Measurements from ENCODE around the gene MROH7.

The MROH7 gene

GRCh38 chr1:54606096-54606989 lies 35.2 kb upstream of the MROH7 start:
- Mint-ChIP-seq H3K27ac (no peak overlapping the region), H3K9me3 (no peaks in the 10 kb centered on the region), H3K36me3 (ENCODE audit: low read depth) (no peaks in the 10 kb centered on the region), H3K27me3 (no peaks in the 10 kb centered on the region), H3K4me3 (no peak overlapping the region), H3K4me1 (ENCODE audit: low read depth) (peaks cover 14% of the 10 kb centered on the region)

- Mint-ChIP-seq H3K4me1 (ENCODE audit: low read depth) (peaks cover 14% of the 10 kb centered on the region), H3K4me3 (no peak overlapping the region), H3K27ac (no peak overlapping the region), H3K27me3 (no peaks in the 10 kb centered on the region), H3K9me3 (no peaks in the 10 kb centered on the region), H3K36me3 (ENCODE audit: low read depth) (no peaks in the 10 kb centered on the region)
These were observed 34.6 kb upstream of the MROH7 start for GRCh38 chr1:54606990-54607325.

GRCh38 chr1:54607821-54608565 lies 33.6 kb upstream of the MROH7 start:
- no peaks in the 10 kb centered on the region for H3K36me3 Mint-ChIP-seq (ENCODE audit: low read depth)
- H3K4me3 Mint-ChIP-seq = no peak overlapping the region
- H3K27me3 Mint-ChIP-seq = no peaks in the 10 kb centered on the region
- H3K27ac Mint-ChIP-seq = no peak overlapping the region
- H3K4me1 Mint-ChIP-seq (ENCODE audit: low read depth) = peaks cover 14% of the 10 kb centered on the region
- H3K9me3 Mint-ChIP-seq = no peaks in the 10 kb centered on the region

GRCh38 chr1:54608566-54609230 lies 32.9 kb upstream of the MROH7 start:
- H3K27me3 Mint-ChIP-seq = no peaks in the 10 kb centered on the region
- H3K27ac Mint-ChIP-seq = no peak overlapping the region
- no peaks in the 10 kb centered on the region for H3K36me3 Mint-ChIP-seq (ENCODE audit: low read depth)
- H3K4me3 Mint-ChIP-seq = no peak overlapping the region
- H3K4me1 Mint-ChIP-seq (ENCODE audit: low read depth) = peaks cover 14% of the 10 kb centered on the region
- no peaks in the 10 kb centered on the region for H3K9me3 Mint-ChIP-seq

- H3K4me1 Mint-ChIP-seq (ENCODE audit: low read depth) = peaks cover 11% of the 10 kb centered on the region
- no peaks in the 10 kb centered on the region for H3K36me3 Mint-ChIP-seq (ENCODE audit: low read depth)
- no peaks in the 10 kb centered on the region for H3K9me3 Mint-ChIP-seq
- H3K27me3 Mint-ChIP-seq = no peaks in the 10 kb centered on the region
- no peak overlapping the region for H3K4me3 Mint-ChIP-seq
- H3K27ac Mint-ChIP-seq = no peak overlapping the region
These were observed 32.2 kb upstream of the MROH7 start for GRCh38 chr1:54609301-54609921.

GRCh38 chr1:54610048-54610447 lies 31.5 kb upstream of the MROH7 start:
- Mint-ChIP-seq H3K9me3 (no peaks in the 10 kb centered on the region), H3K4me1 (ENCODE audit: low read depth) (peaks cover 4% of the 10 kb centered on the region), H3K4me3 (no peak overlapping the region), H3K36me3 (ENCODE audit: low read depth) (no peaks in the 10 kb centered on the region), H3K27ac (no peak overlapping the region), H3K27me3 (no peaks in the 10 kb centered on the region)

GRCh38 chr1:54610601-54611580 lies 30.7 kb upstream of the MROH7 start:
- H3K4me3 Mint-ChIP-seq = no peak overlapping the region
- no peaks in the 10 kb centered on the region for H3K27me3 Mint-ChIP-seq
- no peaks in the 10 kb centered on the region for H3K4me1 Mint-ChIP-seq (ENCODE audit: low read depth)
- no peaks in the 10 kb centered on the region for H3K36me3 Mint-ChIP-seq (ENCODE audit: low read depth)
- no peak overlapping the region for H3K27ac Mint-ChIP-seq
- no peaks in the 10 kb centered on the region for H3K9me3 Mint-ChIP-seq

- Mint-ChIP-seq H3K27me3 (no peaks in the 10 kb centered on the region), H3K27ac (no peak overlapping the region), H3K36me3 (ENCODE audit: low read depth) (no peaks in the 10 kb centered on the region), H3K9me3 (no peaks in the 10 kb centered on the region), H3K4me3 (no peak overlapping the region), H3K4me1 (ENCODE audit: low read depth) (no peaks in the 10 kb centered on the region)
These were observed 30.0 kb upstream of the MROH7 start for GRCh38 chr1:54611621-54612020.

GRCh38 chr1:54614024-54614423 lies 27.6 kb upstream of the MROH7 start:
- H3K27me3 Mint-ChIP-seq = no peaks in the 10 kb centered on the region
- H3K4me3 Mint-ChIP-seq = no peak overlapping the region
- H3K27ac Mint-ChIP-seq = no peak overlapping the region
- H3K4me1 Mint-ChIP-seq (ENCODE audit: low read depth) = no peaks in the 10 kb centered on the region
- H3K9me3 Mint-ChIP-seq = no peaks in the 10 kb centered on the region
- H3K36me3 Mint-ChIP-seq (ENCODE audit: low read depth) = no peaks in the 10 kb centered on the region

- Mint-ChIP-seq H3K9me3 (no peaks in the 10 kb centered on the region), H3K27ac (no peak overlapping the region), H3K4me1 (ENCODE audit: low read depth) (no peaks in the 10 kb centered on the region), H3K27me3 (no peaks in the 10 kb centered on the region), H3K36me3 (ENCODE audit: low read depth) (no peaks in the 10 kb centered on the region), H3K4me3 (no peak overlapping the region)
These were observed 27.0 kb upstream of the MROH7 start for GRCh38 chr1:54614563-54614962.

GRCh38 chr1:54615531-54616279 lies 25.9 kb upstream of the MROH7 start:
- H3K27me3 Mint-ChIP-seq = no peaks in the 10 kb centered on the region
- H3K4me3 Mint-ChIP-seq = no peak overlapping the region
- no peaks in the 10 kb centered on the region for H3K4me1 Mint-ChIP-seq (ENCODE audit: low read depth)
- H3K9me3 Mint-ChIP-seq = no peaks in the 10 kb centered on the region
- H3K27ac Mint-ChIP-seq = no peak overlapping the region
- H3K36me3 Mint-ChIP-seq (ENCODE audit: low read depth) = no peaks in the 10 kb centered on the region

- no peak overlapping the region for H3K27ac Mint-ChIP-seq
These were observed 21.8 kb upstream of the MROH7 start for GRCh38 chr1:54619749-54620148.

GRCh38 chr1:54623216-54624007 lies 18.2 kb upstream of the MROH7 start, which contains the start of gene FAM151A:
TSS of gene FAM151A (minus strand) at chr1:54623525. CDS start at chr1:54623395, 130 bp downstream.
- no peak within 1 kb of the TSS for H3K27ac Mint-ChIP-seq
- no peaks in the 10 kb centered on the region for H3K27me3 Mint-ChIP-seq
- no peaks in the 10 kb centered on the region for H3K4me1 Mint-ChIP-seq (ENCODE audit: low read depth)
- H3K9me3 Mint-ChIP-seq = no peaks in the 10 kb centered on the region
- H3K36me3 Mint-ChIP-seq (ENCODE audit: low read depth) = no peaks in the 10 kb centered on the region
- no peak within 1 kb of the TSS for H3K4me3 Mint-ChIP-seq

More at GRCh38 chr1:54619749-54620148, 21.8 kb upstream of the MROH7 start:
- Mint-ChIP-seq H3K36me3 (ENCODE audit: low read depth) (no peaks in the 10 kb centered on the region), H3K4me1 (ENCODE audit: low read depth) (no peaks in the 10 kb centered on the region), H3K4me3 (no peak overlapping the region), H3K9me3 (no peaks in the 10 kb centered on the region), H3K27me3 (no peaks in the 10 kb centered on the region)

Data from stimulated activated naive CD8-positive, alpha-beta T cell treated with anti-CD3 and anti-CD28 coated beads, Interleukin-15, Interleukin-2, amounts not matched to agents 100 ng/mL and 50 ng/mL, for 24 hours (primary cell).